Osteoblast (primary cell): Measurements from ENCODE around the gene CELF4. TPM values are rescaled to one million over a fixed set of nuclear protein-coding genes. Genes with fewer than 3 reads are reported as not detected.

Source experiments
- DNase-seq: peaks from one replicate; pipeline ENCODE4 v3.0.0; 2011; ENCODE audit warnings: low spot score, mixed read lengths; ENCODE audit not compliant: insufficient read length; ENCODE audit errors: missing footprints
- H2AFZ ChIP-seq: 2 replicates; pipeline ENCODE4 v1.6.0; 2011; ENCODE audit warnings: mild to moderate bottlenecking, low read length
- H3K27ac ChIP-seq: 2 replicates; pipeline ENCODE4 v1.5.1; 2011; ENCODE audit warnings: mild to moderate bottlenecking, low read depth, low read length, moderate library complexity
- H3K27me3 ChIP-seq: 2 replicates; pipeline ENCODE4 v1.6.0; 2012; ENCODE audit warnings: mild to moderate bottlenecking, control low read depth, inconsistent platforms, low read length, moderate library complexity; ENCODE audit not compliant: insufficient read depth
- H3K36me3 ChIP-seq: 2 replicates; pipeline ENCODE4 v1.5.1; 2011; ENCODE audit warnings: mild to moderate bottlenecking, low read length, control low read depth, moderate library complexity; ENCODE audit not compliant: insufficient read depth
- H3K4me1 ChIP-seq: 2 replicates; pipeline ENCODE4 v1.5.1; 2011; ENCODE audit warnings: mild to moderate bottlenecking, low read length, control low read depth, moderate library complexity; ENCODE audit not compliant: insufficient read depth
- H3K4me2 ChIP-seq: 2 replicates; pipeline ENCODE4 v1.6.0; 2011; ENCODE audit warnings: mild to moderate bottlenecking, low read length; ENCODE audit not compliant: insufficient read depth
- H3K4me3 ChIP-seq: fragments of 200-600 bp; sonication (generic); 3 replicates; pipeline ENCODE4 v1.5.1; 2012; ENCODE audit warnings: mild to moderate bottlenecking, low read length, inconsistent platforms; ENCODE audit not compliant: insufficient read depth
- H3K79me2 ChIP-seq: 2 replicates; pipeline ENCODE4 v1.6.0; 2012; ENCODE audit warnings: mild to moderate bottlenecking, low read length, control low read depth, inconsistent platforms; ENCODE audit not compliant: insufficient read depth
- H3K9me3 ChIP-seq: 2 replicates; pipeline ENCODE4 v1.5.1; 2011; ENCODE audit warnings: low read depth, low read length, control low read depth
- H4K20me1 ChIP-seq: 2 replicates; pipeline ENCODE4 v1.6.0; 2012; ENCODE audit warnings: mild to moderate bottlenecking, low read length, control low read depth; ENCODE audit not compliant: insufficient read depth
- total RNA-seq: library from RNA; depleted of rRNA; stranded (reverse); fragments of >200 nt; gene quantifications from 2 replicates; pipeline ENCODE4 v1.2.3, GENCODE V29; 2012
- TF ChIP-seq, protein P1 (sequence below): IDR thresholded peaks from 2 replicates; pipeline ENCODE4 v1.5.1; 2011; ENCODE audit warnings: mild to moderate bottlenecking, low read depth, low read length, moderate library complexity; ENCODE audit errors: extremely low read depth

CELF4 gene
- total RNA-seq, 1 donor = not detected

DNA sequence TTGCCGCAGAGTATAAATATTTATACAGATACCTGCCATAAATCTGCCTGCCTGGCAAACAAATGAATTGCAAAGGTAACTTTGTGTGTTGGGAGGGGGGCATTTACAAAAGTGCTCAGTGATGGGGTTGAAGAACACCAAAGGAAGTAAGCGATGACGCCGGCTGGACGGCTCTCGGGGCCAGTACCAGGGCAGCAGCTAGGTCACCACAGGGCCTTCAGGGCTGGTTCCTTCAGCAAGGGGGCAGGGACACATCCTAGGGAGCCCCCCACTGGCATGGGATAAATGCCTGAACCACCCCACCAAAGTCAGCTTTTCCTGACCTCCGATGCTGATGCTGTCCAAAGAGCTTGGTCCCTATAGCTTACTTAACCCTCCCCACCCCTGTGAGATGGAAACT is 190.4 kb downstream of the CELF4 start:
- Histone ChIP-seq H3K4me2 (no peak overlapping the region), H3K9me3 (no peaks in the 10 kb centered on the region), H3K79me2 (no peaks in the 10 kb centered on the region), H4K20me1 (no peaks in the 10 kb centered on the region), H2AFZ (no peak overlapping the region), H3K27me3 (peaks cover 16% of the 10 kb centered on the region), H3K27ac (no peak overlapping the region), H3K4me3 (no peak overlapping the region), H3K36me3 (no peaks in the 10 kb centered on the region), H3K4me1 (no peaks in the 10 kb centered on the region)
- TF ChIP-seq, protein P1, sequence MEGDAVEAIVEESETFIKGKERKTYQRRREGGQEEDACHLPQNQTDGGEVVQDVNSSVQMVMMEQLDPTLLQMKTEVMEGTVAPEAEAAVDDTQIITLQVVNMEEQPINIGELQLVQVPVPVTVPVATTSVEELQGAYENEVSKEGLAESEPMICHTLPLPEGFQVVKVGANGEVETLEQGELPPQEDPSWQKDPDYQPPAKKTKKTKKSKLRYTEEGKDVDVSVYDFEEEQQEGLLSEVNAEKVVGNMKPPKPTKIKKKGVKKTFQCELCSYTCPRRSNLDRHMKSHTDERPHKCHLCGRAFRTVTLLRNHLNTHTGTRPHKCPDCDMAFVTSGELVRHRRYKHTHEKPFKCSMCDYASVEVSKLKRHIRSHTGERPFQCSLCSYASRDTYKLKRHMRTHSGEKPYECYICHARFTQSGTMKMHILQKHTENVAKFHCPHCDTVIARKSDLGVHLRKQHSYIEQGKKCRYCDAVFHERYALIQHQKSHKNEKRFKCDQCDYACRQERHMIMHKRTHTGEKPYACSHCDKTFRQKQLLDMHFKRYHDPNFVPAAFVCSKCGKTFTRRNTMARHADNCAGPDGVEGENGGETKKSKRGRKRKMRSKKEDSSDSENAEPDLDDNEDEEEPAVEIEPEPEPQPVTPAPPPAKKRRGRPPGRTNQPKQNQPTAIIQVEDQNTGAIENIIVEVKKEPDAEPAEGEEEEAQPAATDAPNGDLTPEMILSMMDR = no peak
- DNase-seq = peak; percentile 58

DNA sequence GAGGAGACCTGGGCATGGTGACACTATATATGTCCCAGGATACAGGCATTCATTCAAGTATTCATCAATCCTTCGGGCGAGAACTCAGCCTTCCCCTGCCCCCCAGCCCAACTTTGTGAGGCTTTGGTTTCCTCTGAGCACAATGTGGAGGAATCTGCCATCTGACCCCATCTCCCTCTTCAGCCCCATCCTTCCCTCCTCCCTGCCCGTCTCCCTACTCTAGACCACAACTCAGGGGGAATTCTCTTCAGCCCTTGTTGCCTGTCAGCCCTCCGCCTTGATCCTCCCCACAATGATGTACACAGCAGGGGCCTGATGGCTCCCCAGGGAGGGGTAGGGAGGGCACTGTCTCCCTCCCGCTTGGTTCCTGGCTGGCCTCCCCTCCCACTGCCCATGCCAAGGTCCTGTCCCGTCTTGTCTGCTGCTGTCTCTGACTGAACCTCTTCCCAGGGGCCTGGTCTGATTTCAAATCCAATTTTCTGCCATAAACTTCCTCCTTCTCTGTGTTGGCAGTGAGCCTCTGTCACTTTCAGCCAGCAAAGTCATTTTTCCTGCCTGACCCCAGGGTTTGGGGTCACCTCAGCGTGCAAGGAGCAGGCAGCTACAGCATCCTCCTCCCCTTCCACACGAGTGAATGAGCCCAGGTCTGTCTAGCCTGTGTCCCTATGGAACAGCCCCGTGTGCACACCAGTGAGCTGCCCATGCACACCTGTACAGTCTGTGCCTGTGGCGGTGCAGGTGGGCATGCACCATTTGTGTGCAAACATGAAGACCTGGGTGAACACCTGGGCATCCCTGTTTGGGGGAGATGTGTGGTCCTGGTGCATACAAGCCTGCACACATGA is 197.3 kb downstream of the CELF4 start:
- no peak overlapping the region for H3K4me2 ChIP-seq
- DNase-seq = peak; percentile 38
- H3K4me1 ChIP-seq = no peaks in the 10 kb centered on the region
- H3K27me3 ChIP-seq = peaks cover 20% of the 10 kb centered on the region
- H4K20me1 ChIP-seq = no peaks in the 10 kb centered on the region
- H2AFZ ChIP-seq = no peak overlapping the region
- H3K9me3 ChIP-seq = no peaks in the 10 kb centered on the region
- no peak overlapping the region for H3K27ac ChIP-seq
- no peaks in the 10 kb centered on the region for H3K79me2 ChIP-seq
- H3K4me3 ChIP-seq = no peak overlapping the region
- TF ChIP-seq, protein P1 = no peak
- H3K36me3 ChIP-seq = no peaks in the 10 kb centered on the region

DNA sequence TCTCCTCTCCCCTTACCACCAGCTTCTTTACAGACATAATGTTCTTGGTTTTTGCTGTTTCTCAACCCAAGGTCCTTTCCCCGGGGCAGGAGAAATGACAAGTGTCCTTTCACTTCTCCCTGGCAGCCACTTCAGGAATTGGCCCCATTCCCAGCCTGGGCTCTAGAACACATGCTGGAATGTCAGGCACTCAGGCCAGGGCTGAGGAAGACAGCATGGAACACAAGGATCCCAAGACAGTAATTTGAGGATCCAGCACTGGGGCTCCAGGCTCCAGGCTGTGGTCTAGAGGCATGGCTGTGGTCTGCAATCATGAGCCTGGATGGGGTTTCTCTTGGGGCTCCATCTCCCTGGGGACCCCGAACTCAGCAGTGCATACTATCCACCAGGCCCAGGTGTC is 201.4 kb downstream of the CELF4 start:
- no peaks in the 10 kb centered on the region for H3K36me3 ChIP-seq
- no peaks in the 10 kb centered on the region for H4K20me1 ChIP-seq
- H3K27me3 ChIP-seq = peaks cover 30% of the 10 kb centered on the region
- no peak overlapping the region for H3K4me2 ChIP-seq
- H3K9me3 ChIP-seq = no peaks in the 10 kb centered on the region
- no peak overlapping the region for H3K4me3 ChIP-seq
- no peak for DNase-seq
- H2AFZ ChIP-seq = no peak overlapping the region
- H3K4me1 ChIP-seq = no peaks in the 10 kb centered on the region
- TF ChIP-seq, protein P1 = no peak
- no peak overlapping the region for H3K27ac ChIP-seq
- no peaks in the 10 kb centered on the region for H3K79me2 ChIP-seq

DNA sequence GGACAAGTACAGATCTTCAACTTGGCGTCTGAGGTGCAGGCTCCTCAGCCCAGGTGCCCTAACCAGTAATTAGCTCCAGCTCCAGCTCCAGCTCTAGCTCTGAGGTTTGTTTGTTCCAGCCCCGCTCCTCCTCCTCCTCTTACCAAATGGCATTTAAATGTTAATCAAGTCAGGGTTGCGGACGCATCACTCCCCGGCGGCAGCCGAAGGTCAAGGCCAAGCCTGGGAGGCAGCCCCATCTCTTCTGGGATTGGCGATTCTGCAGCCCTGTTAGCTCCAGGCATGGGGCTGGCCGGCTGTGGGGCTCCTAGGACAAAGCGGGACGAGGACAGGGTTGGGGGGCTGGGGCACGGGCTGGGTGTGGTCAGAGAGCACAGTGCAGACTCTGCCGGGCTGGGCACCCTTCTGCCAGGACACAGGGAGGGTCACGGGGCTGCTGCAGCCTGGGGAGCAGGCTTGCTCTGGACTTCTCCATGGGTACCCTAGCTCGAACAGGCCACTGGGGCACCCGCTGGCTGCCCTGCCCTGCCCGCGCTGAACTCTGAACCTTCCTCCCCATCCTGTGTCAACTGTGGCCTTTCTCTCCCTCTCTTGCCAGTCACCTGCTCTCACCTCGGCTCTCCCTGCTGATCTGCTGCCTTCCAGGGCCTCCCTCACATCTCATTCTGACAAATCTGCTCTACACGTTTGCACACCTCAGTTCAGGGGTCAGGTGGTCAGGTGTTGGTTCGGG is 203.3 kb downstream of the CELF4 start:
- H2AFZ ChIP-seq = no peak overlapping the region
- no peak for DNase-seq
- peaks cover 30% of the 10 kb centered on the region for H3K27me3 ChIP-seq
- no peaks in the 10 kb centered on the region for H3K79me2 ChIP-seq
- H3K36me3 ChIP-seq = no peaks in the 10 kb centered on the region
- H3K27ac ChIP-seq = no peak overlapping the region
- H3K4me2 ChIP-seq = no peak overlapping the region
- TF ChIP-seq, protein P1 = no peak
- H4K20me1 ChIP-seq = no peaks in the 10 kb centered on the region
- H3K9me3 ChIP-seq = no peaks in the 10 kb centered on the region
- no peaks in the 10 kb centered on the region for H3K4me1 ChIP-seq
- H3K4me3 ChIP-seq = no peak overlapping the region
